Islet precursor cell (in vitro differentiated cells): ENCODE data around the gene ANKRD22.
A peak's percentile ranks its signal among the peaks of the same experiment; 100 is the strongest.
"Not testable (repeated sequence)": the region's sequence is repeated elsewhere in the genome, so short reads cannot be mapped to it uniquely, and the experiment has no call there.

Experiments
- DNase-seq: peaks from one replicate; pipeline ENCODE4 v3.0.0-alpha.2; 2018

ANKRD22 gene

GRCh38 chr10:88851706-88852105 lies at the start of gene ANKRD22:
Gene ANKRD22 (minus strand): TSS chr10:88851844. CDS start chr10:88851607, 237 bp downstream.
- peak; percentile 87 for DNase-seq

- DNase-seq = no peak
Observed at GRCh38 chr10:88899886-88900285, 48.2 kb upstream of the ANKRD22 start.

- DNase-seq = no peak
Observed at GRCh38 chr10:88898727-88899126, 47.1 kb upstream of the ANKRD22 start.

GRCh38 chr10:88896994-88897853 lies 45.6 kb upstream of the ANKRD22 start:
- peak; percentile 86 for DNase-seq

- DNase-seq = peak; percentile 77
Observed at GRCh38 chr10:88896372-88896993, 44.8 kb upstream of the ANKRD22 start.

- no peak for DNase-seq
Observed at GRCh38 chr10:88895250-88895649, 43.6 kb upstream of the ANKRD22 start.

- DNase-seq = no peak
Observed at GRCh38 chr10:88893611-88894010, 42.0 kb upstream of the ANKRD22 start.

GRCh38 chr10:88892222-88892967 lies 40.8 kb upstream of the ANKRD22 start:
- DNase-seq = no peak

GRCh38 chr10:88890681-88891381 lies 39.2 kb upstream of the ANKRD22 start:
- DNase-seq = no peak

GRCh38 chr10:88889559-88890337 lies 38.1 kb upstream of the ANKRD22 start:
- DNase-seq = no peak

- no peak for DNase-seq
Observed at GRCh38 chr10:88888810-88889445, 37.3 kb upstream of the ANKRD22 start.

GRCh38 chr10:88886557-88886956 lies 34.9 kb upstream of the ANKRD22 start:
- DNase-seq = no peak

GRCh38 chr10:88883448-88883809 lies 31.8 kb upstream of the ANKRD22 start:
- DNase-seq = no peak

- not testable (repeated sequence) for DNase-seq
Observed at GRCh38 chr10:88882646-88883447, 31.2 kb upstream of the ANKRD22 start.

- no peak for DNase-seq
Observed at GRCh38 chr10:88881922-88882645, 30.4 kb upstream of the ANKRD22 start.

GRCh38 chr10:88881320-88881719 lies 29.7 kb upstream of the ANKRD22 start:
- DNase-seq = no peak

- peak; percentile 84 for DNase-seq
Observed at GRCh38 chr10:88880282-88881076, 28.8 kb upstream of the ANKRD22 start.

- no peak for DNase-seq
Observed at GRCh38 chr10:88879534-88880281, 28.1 kb upstream of the ANKRD22 start, which contains the start of gene STAMBPL1. Gene STAMBPL1 (plus strand): TSS chr10:88880245. CDS start chr10:88901709, 21,464 bp downstream.
